IgD-negative memory B cell (primary cell): ENCODE results near the gene SLC1A2. TPM values are rescaled to one million over a fixed set of nuclear protein-coding genes. Genes with fewer than 3 reads are reported as not detected.
A peak's percentile ranks its signal among the peaks of the same experiment; 100 is the strongest.

Source experiments
- H3K27ac Mint-ChIP-seq, 3 donors: one replicate each; pipeline ENCODE4 v1.8.0; 2020 to 2022; ENCODE audit warnings: mild to moderate bottlenecking in 3 of 3, mixed read lengths in 3 of 3, moderate library complexity in 1 of 3
- H3K27me3 Mint-ChIP-seq: one replicate; pipeline ENCODE4 v1.8.0; 2021; ENCODE audit warnings: mixed read lengths
- H3K36me3 Mint-ChIP-seq: one replicate; pipeline ENCODE4 v1.8.0; 2020; ENCODE audit warnings: mild to moderate bottlenecking, mixed read lengths
- H3K4me1 Mint-ChIP-seq, 3 donors: one replicate each; pipeline ENCODE4 v1.8.0; 2020 to 2022; ENCODE audit warnings: mixed read lengths in 3 of 3, mild to moderate bottlenecking in 1 of 3
- H3K4me3 Mint-ChIP-seq, 4 donors: one replicate each; pipeline ENCODE4 v1.8.0; 2020 to 2022; ENCODE audit warnings: mild to moderate bottlenecking in 4 of 4, mixed read lengths in 4 of 4, moderate library complexity in 3 of 4
- H3K9me3 Mint-ChIP-seq, 3 donors: one replicate each; pipeline ENCODE4 v1.8.0; 2020 to 2021; ENCODE audit warnings: mixed read lengths in 3 of 3, mild to moderate bottlenecking in 1 of 3
- polyA plus RNA-seq: library from polyadenylated mRNA; unstranded; fragments of 300-500 nt; fragmentation: Illumina TruSeq; gene quantifications from one replicate; pipeline ENCODE4 v1.2.3, GENCODE V29; 2021

SLC1A2 gene
- polyA plus RNA-seq, 1 donor from 2014 or later = not detected

- Mint-ChIP-seq H3K4me3 (peak overlapping the region in 1 of 4 donors; percentile 3), H3K9me3 (no peaks in the 10 kb centered on the region), H3K27me3 (no peaks in the 10 kb centered on the region), H3K4me1 (peaks cover 0 to 9% (median 3%) of the 10 kb centered on the region in 3 donors), H3K27ac (no peak overlapping the region), H3K36me3 (no peaks in the 10 kb centered on the region)
Observed at GRCh38 chr11:35265755-35266454, 153.5 kb downstream of the SLC1A2 start.

- H3K36me3 Mint-ChIP-seq = peaks cover 2% of the 10 kb centered on the region
- H3K27me3 Mint-ChIP-seq = no peaks in the 10 kb centered on the region
- H3K4me1 Mint-ChIP-seq = peaks cover 2 to 5% (median 3%) of the 10 kb centered on the region in 3 donors
- H3K4me3 Mint-ChIP-seq = no peak overlapping the region
- peaks cover 0 to 2% (median 0%) of the 10 kb centered on the region in 3 donors for H3K9me3 Mint-ChIP-seq
- no peak overlapping the region for H3K27ac Mint-ChIP-seq
Observed at GRCh38 chr11:35262735-35263134, 156.6 kb downstream of the SLC1A2 start.

DNA sequence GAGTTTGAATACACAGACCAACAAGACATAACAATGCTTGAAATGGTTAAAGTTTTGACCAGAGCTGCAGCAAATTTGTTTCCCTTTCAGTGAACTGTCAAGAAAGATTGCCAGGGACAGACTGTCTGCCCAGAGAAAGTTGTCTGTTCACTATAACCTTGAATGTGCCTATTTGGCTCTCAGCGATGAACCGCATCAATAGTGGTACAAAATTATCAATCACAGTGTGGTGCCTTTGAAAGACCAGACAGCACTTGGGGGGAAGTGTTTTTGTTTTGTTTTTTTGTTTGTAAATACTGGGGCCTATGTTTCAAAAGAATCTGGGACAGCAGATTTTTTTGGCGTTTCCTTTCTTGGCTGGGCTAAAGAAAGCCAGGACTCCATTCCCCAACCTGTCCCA, 157.3 kb downstream of the SLC1A2 start:
- H3K9me3 Mint-ChIP-seq = peaks cover 0 to 2% (median 0%) of the 10 kb centered on the region in 3 donors
- H3K36me3 Mint-ChIP-seq = peaks cover 2% of the 10 kb centered on the region
- no peaks in the 10 kb centered on the region for H3K27me3 Mint-ChIP-seq
- peaks cover 7 to 11% (median 9%) of the 10 kb centered on the region in 3 donors for H3K4me1 Mint-ChIP-seq
- no peak overlapping the region for H3K27ac Mint-ChIP-seq
- no peak overlapping the region for H3K4me3 Mint-ChIP-seq

DNA sequence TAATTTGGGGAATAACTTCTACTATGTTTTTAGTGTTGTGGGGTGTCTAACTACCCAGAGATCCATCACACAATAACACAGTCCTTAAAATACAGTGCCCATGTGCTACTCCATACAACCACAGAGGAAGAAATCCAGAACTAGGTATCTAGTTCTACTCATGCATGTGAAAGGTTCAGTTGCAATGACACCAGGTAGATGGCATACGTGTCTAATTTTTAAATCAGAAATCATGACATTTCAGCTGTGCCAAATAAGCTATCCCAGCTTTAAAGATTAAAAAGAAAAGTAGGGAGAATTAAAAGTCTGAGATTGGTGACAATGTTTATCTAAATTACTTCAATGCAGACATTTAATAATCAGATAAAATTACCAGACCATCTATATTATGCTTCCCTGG, 158.2 kb downstream of the SLC1A2 start:
- no peaks in the 10 kb centered on the region for H3K27me3 Mint-ChIP-seq
- H3K4me3 Mint-ChIP-seq = no peak overlapping the region
- peaks cover 9 to 15% (median 9%) of the 10 kb centered on the region in 3 donors for H3K4me1 Mint-ChIP-seq
- H3K27ac Mint-ChIP-seq = no peak overlapping the region
- peaks cover 2% of the 10 kb centered on the region for H3K36me3 Mint-ChIP-seq
- peaks cover 0 to 2% (median 0%) of the 10 kb centered on the region in 3 donors for H3K9me3 Mint-ChIP-seq

DNA sequence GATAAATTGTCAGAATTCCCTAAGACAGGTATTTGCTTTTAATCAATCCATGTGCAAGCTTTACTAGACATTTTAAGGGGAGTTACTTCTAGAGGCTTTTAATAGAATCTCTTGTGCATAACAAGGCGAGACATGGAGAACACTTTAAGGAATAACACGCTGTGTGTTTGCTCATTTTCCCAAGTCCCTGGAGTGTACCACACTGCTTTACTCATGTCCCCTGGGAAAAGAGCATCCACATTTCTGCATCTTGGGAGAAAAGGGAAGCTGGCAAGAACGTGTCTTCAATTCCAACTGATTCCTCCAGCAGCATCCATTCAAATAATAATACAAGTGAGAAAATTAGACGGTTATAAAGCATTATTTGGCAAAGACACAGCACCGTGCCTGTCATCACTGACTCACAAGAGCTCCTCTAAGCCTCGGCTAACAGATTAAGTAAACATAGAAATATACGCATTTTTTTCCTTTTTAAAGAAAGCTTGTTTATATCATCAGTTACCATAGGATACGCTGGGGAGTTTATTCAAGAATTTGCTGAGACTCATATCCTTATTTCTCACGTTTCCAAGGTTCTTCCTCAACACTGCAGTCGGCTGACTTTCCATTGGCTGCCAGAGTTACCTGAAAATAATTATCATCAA, 158.9 kb downstream of the SLC1A2 start:
- Mint-ChIP-seq H3K36me3 (peaks cover 2% of the 10 kb centered on the region), H3K4me3 (no peak overlapping the region), H3K9me3 (peaks cover 0 to 2% (median 0%) of the 10 kb centered on the region in 3 donors), H3K27me3 (no peaks in the 10 kb centered on the region), H3K27ac (no peak overlapping the region), H3K4me1 (peaks cover 6 to 11% (median 9%) of the 10 kb centered on the region in 3 donors)

- Mint-ChIP-seq H3K36me3 (peaks cover 2% of the 10 kb centered on the region), H3K27ac (peak overlapping the region in 1 of 3 donors; percentile 43), H3K27me3 (no peaks in the 10 kb centered on the region)
Observed at GRCh38 chr11:35259529-35259928, 159.8 kb downstream of the SLC1A2 start.

GRCh38 chr11:35257281-35257680, 162.1 kb downstream of the SLC1A2 start:
- peak overlapping the region in 3 of 4 donors; percentile 0 to 79 (median 75) for H3K4me3 Mint-ChIP-seq
- peaks cover 2% of the 10 kb centered on the region for H3K36me3 Mint-ChIP-seq
- H3K4me1 Mint-ChIP-seq = peaks cover 6 to 11% (median 9%) of the 10 kb centered on the region in 3 donors
- no peaks in the 10 kb centered on the region for H3K27me3 Mint-ChIP-seq
- peak overlapping the region in 1 of 3 donors; percentile 36 for H3K27ac Mint-ChIP-seq
- peaks cover 0 to 2% (median 0%) of the 10 kb centered on the region in 3 donors for H3K9me3 Mint-ChIP-seq

More at GRCh38 chr11:35259529-35259928, 159.8 kb downstream of the SLC1A2 start:
- no peak overlapping the region for H3K4me3 Mint-ChIP-seq
- peaks cover 0 to 2% (median 0%) of the 10 kb centered on the region in 3 donors for H3K9me3 Mint-ChIP-seq
- H3K4me1 Mint-ChIP-seq = peaks cover 6 to 11% (median 9%) of the 10 kb centered on the region in 3 donors

DNA sequence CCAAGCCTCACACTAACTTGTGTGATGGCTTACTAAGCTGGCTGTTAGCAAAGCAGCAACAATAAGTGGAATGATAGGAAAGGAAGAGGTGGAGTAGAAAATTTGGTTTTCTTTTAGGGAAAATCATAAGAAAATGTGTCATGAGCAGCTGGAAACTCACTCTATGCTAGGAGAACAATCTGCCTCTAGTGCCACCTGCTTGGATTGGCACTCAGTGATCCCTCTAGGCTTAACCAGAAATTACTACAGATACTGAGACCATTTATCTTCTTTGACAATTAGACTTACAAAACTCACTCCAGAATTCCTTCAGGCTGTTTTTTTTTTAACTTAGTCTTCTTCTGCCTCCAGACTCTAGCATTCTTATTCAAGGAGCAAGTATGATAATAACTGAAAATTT, 163.1 kb downstream of the SLC1A2 start:
- Mint-ChIP-seq H3K4me1 (peaks cover 6 to 11% (median 9%) of the 10 kb centered on the region in 3 donors), H3K27ac (no peak overlapping the region)

DNA sequence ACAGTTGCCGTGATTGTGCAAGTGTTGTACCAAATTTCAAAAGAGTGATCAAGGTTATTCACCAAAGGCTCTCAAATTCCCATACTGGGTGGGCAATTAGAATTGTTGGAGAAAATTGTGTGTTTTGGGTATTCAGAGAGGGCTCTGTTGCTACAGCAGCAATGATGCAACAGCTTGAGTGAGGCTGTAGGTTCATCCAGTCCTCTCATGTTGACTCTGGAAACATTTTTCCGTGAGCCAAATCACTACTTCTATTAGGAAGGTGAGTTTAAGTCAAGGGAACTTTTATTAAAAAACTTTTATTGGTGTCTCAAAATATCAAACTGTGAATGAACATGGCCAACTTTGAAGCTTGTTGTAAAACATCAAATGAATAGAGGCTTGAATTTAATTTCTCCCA, 163.8 kb downstream of the SLC1A2 start:
- Mint-ChIP-seq H3K36me3 (peaks cover 2% of the 10 kb centered on the region), H3K4me1 (peaks cover 6 to 11% (median 9%) of the 10 kb centered on the region in 3 donors), H3K27ac (peak overlapping the region in 1 of 3 donors; percentile 4), H3K9me3 (peaks cover 0 to 2% (median 0%) of the 10 kb centered on the region in 3 donors), H3K27me3 (no peaks in the 10 kb centered on the region), H3K4me3 (no peak overlapping the region)

More for the DNA sequence above, 163.1 kb downstream of the SLC1A2 start:
- peak overlapping the region in 1 of 4 donors; percentile 10 for H3K4me3 Mint-ChIP-seq
- H3K27me3 Mint-ChIP-seq = no peaks in the 10 kb centered on the region
- peaks cover 2% of the 10 kb centered on the region for H3K36me3 Mint-ChIP-seq
- H3K9me3 Mint-ChIP-seq = peaks cover 0 to 2% (median 0%) of the 10 kb centered on the region in 3 donors

DNA sequence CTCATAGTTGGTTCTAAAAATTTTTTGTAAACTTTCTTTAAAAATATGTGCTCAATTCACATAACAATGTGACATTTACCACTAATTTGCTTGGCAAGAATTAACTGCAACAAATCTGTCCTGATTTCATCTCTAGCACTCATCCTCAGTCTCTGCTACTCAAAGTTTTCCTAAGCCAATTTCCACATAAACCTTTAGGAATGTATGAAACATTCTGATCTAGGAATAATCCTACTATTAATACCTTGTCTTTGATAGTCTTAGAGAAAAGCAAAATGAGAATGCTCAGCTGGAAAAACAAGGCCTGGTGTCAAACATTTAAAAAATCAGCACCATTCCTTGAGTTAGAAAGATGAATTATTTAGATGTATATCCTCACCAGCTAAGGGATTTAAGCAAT, 166.1 kb downstream of the SLC1A2 start:
- Mint-ChIP-seq H3K27me3 (no peaks in the 10 kb centered on the region), H3K4me3 (no peak overlapping the region), H3K27ac (no peak overlapping the region), H3K36me3 (no peaks in the 10 kb centered on the region), H3K9me3 (no peaks in the 10 kb centered on the region), H3K4me1 (peaks cover 6 to 11% (median 7%) of the 10 kb centered on the region in 3 donors)

DNA sequence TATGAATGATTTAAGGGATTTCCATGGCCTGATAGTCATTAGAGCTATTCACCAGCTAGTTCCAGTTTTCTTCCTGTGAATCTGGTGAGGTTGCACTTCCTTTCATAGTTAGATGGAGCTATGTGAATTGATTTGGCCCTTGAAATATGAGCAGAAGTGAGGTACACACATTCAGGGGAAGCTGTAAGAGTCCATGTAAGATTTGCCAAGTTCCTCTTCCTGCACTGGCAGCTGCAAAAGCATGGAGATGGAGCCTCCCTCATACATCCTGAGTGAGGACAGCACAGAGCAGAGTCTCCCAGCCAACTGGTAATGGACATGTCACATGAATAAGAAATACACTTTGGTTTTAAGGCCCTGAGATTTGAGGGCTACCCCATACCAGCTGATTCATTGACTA, 168.7 kb downstream of the SLC1A2 start:
- no peak overlapping the region for H3K4me3 Mint-ChIP-seq
- no peaks in the 10 kb centered on the region for H3K36me3 Mint-ChIP-seq
- H3K9me3 Mint-ChIP-seq = no peaks in the 10 kb centered on the region
- no peaks in the 10 kb centered on the region for H3K4me1 Mint-ChIP-seq
- H3K27me3 Mint-ChIP-seq = no peaks in the 10 kb centered on the region
- H3K27ac Mint-ChIP-seq = no peak overlapping the region

- Mint-ChIP-seq H3K27me3 (no peaks in the 10 kb centered on the region), H3K36me3 (no peaks in the 10 kb centered on the region), H3K4me1 (no peaks in the 10 kb centered on the region), H3K9me3 (no peaks in the 10 kb centered on the region), H3K4me3 (no peak overlapping the region), H3K27ac (no peak overlapping the region)
Observed at GRCh38 chr11:35250192-35250591, 169.2 kb downstream of the SLC1A2 start.

- H3K27ac Mint-ChIP-seq = peak overlapping the region in 1 of 3 donors; percentile 82
- H3K4me1 Mint-ChIP-seq = no peaks in the 10 kb centered on the region
- H3K36me3 Mint-ChIP-seq = no peaks in the 10 kb centered on the region
- no peaks in the 10 kb centered on the region for H3K9me3 Mint-ChIP-seq
- H3K27me3 Mint-ChIP-seq = no peaks in the 10 kb centered on the region
- H3K4me3 Mint-ChIP-seq = no peak overlapping the region
Observed at GRCh38 chr11:35248558-35249323, 170.6 kb downstream of the SLC1A2 start.

- H3K4me1 Mint-ChIP-seq = no peaks in the 10 kb centered on the region
- peak overlapping the region in 1 of 3 donors; percentile 72 for H3K27ac Mint-ChIP-seq
- H3K27me3 Mint-ChIP-seq = no peaks in the 10 kb centered on the region
- peak overlapping the region in 1 of 4 donors; percentile 20 for H3K4me3 Mint-ChIP-seq
- no peaks in the 10 kb centered on the region for H3K36me3 Mint-ChIP-seq
- no peaks in the 10 kb centered on the region for H3K9me3 Mint-ChIP-seq
Observed at GRCh38 chr11:35247863-35248262, 171.5 kb downstream of the SLC1A2 start.

DNA sequence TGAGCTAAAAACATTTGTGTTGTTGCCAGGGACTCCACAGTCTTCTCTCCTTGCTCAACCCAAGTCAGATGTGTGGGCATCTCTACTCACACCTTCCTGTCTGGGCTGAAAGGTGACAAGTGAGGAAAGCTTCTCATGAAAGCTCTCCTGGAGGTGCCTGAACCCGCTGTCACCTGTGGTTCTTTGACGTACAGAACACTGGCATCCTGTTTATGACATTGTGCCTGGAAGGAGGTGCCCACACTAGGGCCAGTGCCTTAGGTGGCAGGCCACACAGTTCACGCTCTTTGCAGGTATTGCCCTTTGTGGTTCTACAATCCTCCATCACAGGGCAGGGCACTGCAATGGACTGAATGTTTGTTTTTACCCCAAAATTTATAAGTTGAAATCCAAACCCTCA, 171.9 kb downstream of the SLC1A2 start:
- no peaks in the 10 kb centered on the region for H3K27me3 Mint-ChIP-seq
- H3K9me3 Mint-ChIP-seq = no peaks in the 10 kb centered on the region
- no peaks in the 10 kb centered on the region for H3K36me3 Mint-ChIP-seq
- peak overlapping the region in 2 of 3 donors; percentile 71 to 72 for H3K27ac Mint-ChIP-seq
- H3K4me3 Mint-ChIP-seq = peak overlapping the region in 1 of 4 donors; percentile 20
- H3K4me1 Mint-ChIP-seq = no peaks in the 10 kb centered on the region
